Measurements from ENCODE around the gene ELF3. TPM values are rescaled to one million over a fixed set of nuclear protein-coding genes. Genes with fewer than 3 reads are reported as not detected.

The ELF3 gene
- total RNA-seq, 1 donor from 2014 or later: 4.8 TPM

- POLR2A ChIA-PET: no interaction called here
- CTCF ChIA-PET: interaction anchor here (2.4 kb wide), 1 partner anchor 75 kb away, joined by 6 read pairs; no protein-coding TSS in a partner anchor
- no peak overlapping the region for H3K4me3 Mint-ChIP-seq
- H3K9me3 Mint-ChIP-seq: no peaks in the 10 kb centered on the region
- H3K27ac Mint-ChIP-seq: no peak overlapping the region
- no peaks in the 10 kb centered on the region for H3K27me3 Mint-ChIP-seq
- DNase-seq (no peak), ATAC-seq (ENCODE audit: low read depth) (no peak)
- TF ChIP-seq, protein P1, sequence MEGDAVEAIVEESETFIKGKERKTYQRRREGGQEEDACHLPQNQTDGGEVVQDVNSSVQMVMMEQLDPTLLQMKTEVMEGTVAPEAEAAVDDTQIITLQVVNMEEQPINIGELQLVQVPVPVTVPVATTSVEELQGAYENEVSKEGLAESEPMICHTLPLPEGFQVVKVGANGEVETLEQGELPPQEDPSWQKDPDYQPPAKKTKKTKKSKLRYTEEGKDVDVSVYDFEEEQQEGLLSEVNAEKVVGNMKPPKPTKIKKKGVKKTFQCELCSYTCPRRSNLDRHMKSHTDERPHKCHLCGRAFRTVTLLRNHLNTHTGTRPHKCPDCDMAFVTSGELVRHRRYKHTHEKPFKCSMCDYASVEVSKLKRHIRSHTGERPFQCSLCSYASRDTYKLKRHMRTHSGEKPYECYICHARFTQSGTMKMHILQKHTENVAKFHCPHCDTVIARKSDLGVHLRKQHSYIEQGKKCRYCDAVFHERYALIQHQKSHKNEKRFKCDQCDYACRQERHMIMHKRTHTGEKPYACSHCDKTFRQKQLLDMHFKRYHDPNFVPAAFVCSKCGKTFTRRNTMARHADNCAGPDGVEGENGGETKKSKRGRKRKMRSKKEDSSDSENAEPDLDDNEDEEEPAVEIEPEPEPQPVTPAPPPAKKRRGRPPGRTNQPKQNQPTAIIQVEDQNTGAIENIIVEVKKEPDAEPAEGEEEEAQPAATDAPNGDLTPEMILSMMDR (IDR thresholded peaks at IDR 0.05): no peak
- H3K36me3 Mint-ChIP-seq (ENCODE audit: low read depth): peaks cover 49% of the 10 kb centered on the region
- intact Hi-C loops (cut with micrococcal nuclease): no loop called here
- no peaks in the 10 kb centered on the region for H3K4me1 Mint-ChIP-seq
Measured at GRCh38 chr1:201970334-201971159, 39.8 kb upstream of the ELF3 start.

DNA sequence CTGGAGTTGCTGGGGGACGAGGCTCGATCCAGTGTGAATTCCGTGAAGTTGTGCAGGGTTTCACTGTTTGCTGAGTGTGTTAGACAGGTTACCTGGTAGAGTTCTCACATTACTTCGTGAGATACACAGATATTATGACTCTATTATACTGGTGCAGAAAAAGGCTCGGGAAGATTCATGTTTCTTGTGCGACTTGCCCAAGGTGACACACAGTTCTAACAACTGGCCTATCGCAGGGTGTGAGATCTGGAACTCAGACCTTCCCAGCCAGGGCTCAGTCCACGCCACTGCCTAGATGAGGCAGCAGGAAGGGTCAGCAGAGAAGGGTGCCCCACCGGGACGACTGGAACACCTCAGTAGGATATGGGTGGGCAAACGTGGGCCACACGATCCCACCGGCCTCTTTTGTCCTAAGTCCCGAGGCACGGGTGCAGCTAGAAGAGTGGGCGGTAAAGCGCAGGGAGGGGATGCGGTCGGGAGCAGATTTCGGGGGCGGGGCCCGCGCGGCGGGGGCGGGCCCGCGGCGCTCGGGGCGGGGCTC lies 28.2 kb upstream of the ELF3 start:
- H3K27ac Mint-ChIP-seq: peak overlapping the region; percentile 79
- H3K36me3 Mint-ChIP-seq (ENCODE audit: low read depth): peaks cover 7% of the 10 kb centered on the region
- H3K27me3 Mint-ChIP-seq: peaks cover 2% of the 10 kb centered on the region
- no peaks in the 10 kb centered on the region for H3K9me3 Mint-ChIP-seq
- intact Hi-C loops (cut with micrococcal nuclease): no loop called here
- TF ChIP-seq, protein P1 (IDR thresholded peaks at IDR 0.05): no peak
- ChIA-PET POLR2A (interaction anchor here (0.8 to 2.3 kb wide), 5 partner anchors 10 to 161 kb away, joined by 3 to 16 read pairs (median 3); partner anchors contain the start of gene TIMM17A), CTCF (interaction anchor here (0.6 kb wide), 1 partner anchor 738 kb away, joined by 3 read pairs; no protein-coding TSS in a partner anchor)
- peaks cover 19% of the 10 kb centered on the region for H3K4me1 Mint-ChIP-seq
- ATAC-seq (ENCODE audit: low read depth) (no peak), DNase-seq (peak; percentile 75)
- H3K4me3 Mint-ChIP-seq: peak overlapping the region; percentile 94

DNA sequence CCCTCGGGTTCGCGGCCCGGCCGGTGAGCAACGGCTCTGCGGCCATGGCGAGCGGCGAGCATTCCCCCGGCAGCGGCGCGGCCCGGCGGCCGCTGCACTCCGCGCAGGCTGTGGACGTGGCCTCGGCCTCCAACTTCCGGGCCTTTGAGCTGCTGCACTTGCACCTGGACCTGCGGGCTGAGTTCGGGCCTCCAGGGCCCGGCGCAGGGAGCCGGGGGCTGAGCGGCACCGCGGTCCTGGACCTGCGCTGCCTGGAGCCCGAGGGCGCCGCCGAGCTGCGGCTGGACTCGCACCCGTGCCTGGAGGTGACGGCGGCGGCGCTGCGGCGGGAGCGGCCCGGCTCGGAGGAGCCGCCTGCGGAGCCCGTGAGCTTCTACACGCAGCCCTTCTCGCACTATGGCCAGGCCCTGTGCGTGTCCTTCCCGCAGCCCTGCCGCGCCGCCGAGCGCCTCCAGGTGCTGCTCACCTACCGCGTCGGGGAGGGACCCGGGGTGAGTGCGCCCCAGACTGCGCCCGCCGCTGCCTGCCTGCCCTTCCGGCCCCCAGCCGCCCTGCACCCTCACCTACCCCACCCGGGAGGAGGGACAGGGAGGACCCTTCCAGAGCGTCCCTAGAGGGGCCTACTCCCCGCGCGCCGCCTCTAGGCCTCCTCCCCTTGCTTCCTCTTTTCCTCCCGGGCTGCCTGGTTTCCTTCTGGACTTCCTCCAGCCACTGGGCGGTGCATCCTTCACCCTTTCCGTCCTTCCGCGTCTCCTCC lies 27.6 kb upstream of the ELF3 start, which contains the start of gene RNPEP:
TSS of gene RNPEP (plus strand) at position 26 of the 757 bp plus-strand sequence. CDS start at position 45, 19 bp downstream.
- ATAC-seq (ENCODE audit: low read depth) (peak; percentile 77), DNase-seq (peak; percentile 60)
- Mint-ChIP-seq H3K27me3 (no peaks in the 10 kb centered on the region), H3K4me1 (peaks cover 19% of the 10 kb centered on the region), H3K27ac (peak within 1 kb of the TSS; percentile 81), H3K9me3 (no peaks in the 10 kb centered on the region), H3K36me3 (ENCODE audit: low read depth) (peaks cover 7% of the 10 kb centered on the region), H3K4me3 (peak within 1 kb of the TSS; percentile 94)
- intact Hi-C loops (cut with micrococcal nuclease): loop anchor here (1.0 kb wide), 1 partner anchor 28 kb away; the partner anchor contains the start of gene TIMM17A
- ChIA-PET CTCF (interaction anchor here (0.6 to 1.4 kb wide), 2 partner anchors 9 to 737 kb away, joined by 3 read pairs; no protein-coding TSS in a partner anchor), POLR2A (interaction anchor here (0.6 to 2.3 kb wide), 5 partner anchors 11 to 944 kb away, joined by 3 to 16 read pairs (median 3); partner anchors contain the start of genes KLHL12 and TIMM17A)
- TF ChIP-seq, protein P1 (IDR thresholded peaks at IDR 0.05): no peak

DNA sequence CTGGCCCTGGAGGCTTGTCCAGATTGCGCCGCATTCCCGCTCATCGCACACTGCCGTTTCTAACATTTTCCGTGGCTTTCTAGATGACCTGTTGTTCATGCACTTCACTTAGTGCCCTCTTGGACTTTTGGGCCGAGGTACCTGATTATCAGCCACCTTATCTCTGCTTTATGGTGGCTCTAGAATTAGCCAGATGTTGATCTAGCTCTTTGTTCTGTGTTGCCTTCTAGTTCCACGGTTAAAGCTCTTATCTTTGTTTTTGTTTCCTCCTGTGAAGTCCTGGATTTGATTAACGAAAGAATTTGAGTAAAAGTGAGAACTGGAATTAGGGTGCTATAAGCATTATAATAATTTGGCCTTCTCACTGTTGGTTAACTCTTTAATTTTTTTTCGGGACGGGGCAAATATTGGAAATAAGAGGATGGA lies 27.0 kb upstream of the ELF3 start:
- Mint-ChIP-seq H3K4me3 (peak overlapping the region; percentile 90), H3K27me3 (no peaks in the 10 kb centered on the region), H3K36me3 (ENCODE audit: low read depth) (peaks cover 8% of the 10 kb centered on the region), H3K9me3 (no peaks in the 10 kb centered on the region), H3K4me1 (peaks cover 19% of the 10 kb centered on the region), H3K27ac (peak overlapping the region; percentile 81)
- DNase-seq (no peak), ATAC-seq (ENCODE audit: low read depth) (no peak)
- ChIA-PET POLR2A (interaction anchor here (0.5 to 2.3 kb wide), 4 partner anchors 11 to 1044 kb away, joined by 3 to 16 read pairs (median 4); partner anchors contain the start of genes KLHL12 and TIMM17A), CTCF (interaction anchor here (1.4 kb wide), 1 partner anchor 10 kb away, joined by 3 read pairs; no protein-coding TSS in a partner anchor)
- intact Hi-C loops (cut with micrococcal nuclease): loop anchor here (1.0 kb wide), 1 partner anchor 28 kb away; the partner anchor contains the start of gene TIMM17A
- TF ChIP-seq, protein P1 (IDR thresholded peaks at IDR 0.05): no peak
